Breast epithelium (tissue), 4 donors: ENCODE results near the gene PDE7B. TPM values are rescaled to one million over a fixed set of nuclear protein-coding genes. Genes with fewer than 3 reads are reported as not detected.

Experiments used
- DNase-seq, 2 donors: peaks; one replicate each; pipeline ENCODE4 v3.0.0-alpha.2; 2019; ENCODE audit warnings: low spot score in 2 of 2
- H3K27ac ChIP-seq, 2 donors: fragments of 200-600 bp; sonication (generic) in 1 of 2; one replicate each; pipeline ENCODE4 v1.5.1; 2016 to 2019; ENCODE audit warnings: mild to moderate bottlenecking in 1 of 2
- H3K27me3 ChIP-seq, 2 donors: fragments of 200-600 bp; sonication (generic) in 1 of 2; one replicate each; pipeline versions ENCODE4 v1.5.1 to v1.6.0; 2017 to 2019; ENCODE audit warnings: control low read depth in 1 of 2, mild to moderate bottlenecking in 1 of 2
- H3K36me3 ChIP-seq: fragments of 200-600 bp; one replicate; pipeline ENCODE4 v1.5.1; 2019
- H3K4me1 ChIP-seq, 2 donors: fragments of 200-600 bp; sonication (generic); one replicate each; pipeline ENCODE4 v1.5.1; 2016 to 2019; ENCODE audit warnings: control low read depth in 1 of 2
- H3K4me3 ChIP-seq, 3 donors: fragments of 200-600 bp; sonication (generic); 1 replicate in 2 of 3; 2 replicates in 1 of 3; pipeline ENCODE4 v1.5.1; 2016 to 2019; ENCODE audit warnings: mild to moderate bottlenecking in 3 of 3, moderate library complexity in 2 of 3
- H3K9me3 ChIP-seq, 2 donors: fragments of 200-600 bp; sonication (generic) in 1 of 2; one replicate each; pipeline ENCODE4 v1.5.1; 2016 to 2019; ENCODE audit warnings: control low read depth in 1 of 2
- CTCF ChIP-seq, 3 donors: fragments of 450-650 bp; IDR thresholded peaks; one replicate each; pipeline ENCODE4 v1.5.1; 2016 to 2017; ENCODE audit warnings: antibody characterized with exemption in 3 of 3, mild to moderate bottlenecking in 3 of 3, moderate library complexity in 3 of 3
- POLR2A ChIP-seq: fragments of 450-650 bp; IDR thresholded peaks from one replicate; pipeline ENCODE4 v1.6.1; 2016; ENCODE audit warnings: antibody characterized with exemption, mild to moderate bottlenecking, moderate library complexity
- POLR2AphosphoS5 ChIP-seq, 3 donors: sonication (generic); formaldehyde crosslinking; IDR thresholded peaks; one replicate each; pipeline ENCODE4 v1.6.1; 2017; ENCODE audit warnings: antibody characterized with exemption in 3 of 3
- intact Hi-C: fragments of 100-400 bp; cut with DNase I; formaldehyde crosslinking; loops from one replicate; pipeline ENCODE4 v1.15.1; 2023; ENCODE audit warnings: low total_unique reads
- total RNA-seq, 3 donors: library from RNA; depleted of rRNA; stranded (reverse); fragments of >200 nt; gene quantifications; one replicate each; pipeline ENCODE4 v1.1.0, GENCODE V29; 2016

PDE7B gene
- total RNA-seq, 3 donors from 2014 or later, result 3.4 to 5.2 (median 5.1) TPM

- Histone ChIP-seq H3K36me3 (no peaks in the 10 kb centered on the region), H3K4me3 (no peak overlapping the region), H3K9me3 (no peaks in the 10 kb centered on the region), H3K27me3 (no peaks in the 10 kb centered on the region), H3K27ac (no peak overlapping the region), H3K4me1 (no peaks in the 10 kb centered on the region)
- no peak for DNase-seq
- no peak for TF ChIP-seq CTCF (IDR thresholded peaks at IDR 0.05)
- no peak for TF ChIP-seq POLR2A
- intact Hi-C loops, result no loop called here
Measured at GRCh38 chr6:135972586-135972985, 121.1 kb downstream of the PDE7B start.

- Histone ChIP-seq H3K27ac (no peak overlapping the region), H3K4me1 (no peaks in the 10 kb centered on the region), H3K36me3 (no peaks in the 10 kb centered on the region), H3K9me3 (no peaks in the 10 kb centered on the region), H3K4me3 (no peak overlapping the region), H3K27me3 (no peaks in the 10 kb centered on the region)
- intact Hi-C loops, result no loop called here
- TF ChIP-seq POLR2AphosphoS5 (IDR thresholded peaks at IDR 0.05) (no peak), CTCF (IDR thresholded peaks at IDR 0.05) (no peak), POLR2A (no peak)
- DNase-seq, result no peak
Measured at GRCh38 chr6:135974426-135974825, 122.9 kb downstream of the PDE7B start.

GRCh38 chr6:135976585-135976984 lies 125.1 kb downstream of the PDE7B start:
- no peak for DNase-seq
- H3K27me3 ChIP-seq, result no peaks in the 10 kb centered on the region
- TF ChIP-seq POLR2AphosphoS5 (IDR thresholded peaks at IDR 0.05) (no peak), POLR2A (no peak), CTCF (IDR thresholded peaks at IDR 0.05) (no peak)
- H3K27ac ChIP-seq, result no peak overlapping the region
- no peaks in the 10 kb centered on the region for H3K36me3 ChIP-seq
- no peaks in the 10 kb centered on the region for H3K4me1 ChIP-seq
- intact Hi-C loops, result no loop called here
- no peaks in the 10 kb centered on the region for H3K9me3 ChIP-seq
- H3K4me3 ChIP-seq, result no peak overlapping the region

GRCh38 chr6:135983093-135983492 lies 131.6 kb downstream of the PDE7B start:
- Histone ChIP-seq H3K9me3 (no peaks in the 10 kb centered on the region), H3K27ac (no peak overlapping the region), H3K4me3 (no peak overlapping the region), H3K27me3 (no peaks in the 10 kb centered on the region), H3K4me1 (no peaks in the 10 kb centered on the region), H3K36me3 (no peaks in the 10 kb centered on the region)
- no peak for DNase-seq
- TF ChIP-seq POLR2AphosphoS5 (IDR thresholded peaks at IDR 0.05) (no peak), CTCF (IDR thresholded peaks at IDR 0.05) (no peak), POLR2A (no peak)
- intact Hi-C loops, result no loop called here

- H3K27ac ChIP-seq, result no peak overlapping the region
- H3K4me1 ChIP-seq, result no peaks in the 10 kb centered on the region
- DNase-seq, result no peak
- H3K9me3 ChIP-seq, result no peaks in the 10 kb centered on the region
- intact Hi-C loops, result no loop called here
- TF ChIP-seq POLR2AphosphoS5 (IDR thresholded peaks at IDR 0.05), result no peak
- TF ChIP-seq CTCF (IDR thresholded peaks at IDR 0.05), result no peak
- no peak for TF ChIP-seq POLR2A
- H3K4me3 ChIP-seq, result no peak overlapping the region
- no peaks in the 10 kb centered on the region for H3K36me3 ChIP-seq
- H3K27me3 ChIP-seq, result no peaks in the 10 kb centered on the region
Measured at GRCh38 chr6:135983718-135984343, 132.3 kb downstream of the PDE7B start.
